Stimulated activated memory B cell treated with anti-CD40 and anti-IgM and Interleukin-4, amounts not matched to agents 10 μg/mL and 1 μg/mL and 100 μg/mL, for 72 hours (primary cell): Measurements from ENCODE around the gene LRRC36.

Experiments used
- ATAC-seq: fragments of 150-1000 bp; cut with Tn5 transposase; 2 replicates; pipeline ENCODE4 v1.10.0; 2021
- H3K27ac Mint-ChIP-seq: one replicate; pipeline ENCODE4 v1.8.0; 2022; ENCODE audit warnings: mild to moderate bottlenecking, mixed read lengths
- H3K27me3 Mint-ChIP-seq: one replicate; pipeline ENCODE4 v1.8.0; 2022; ENCODE audit warnings: mixed read lengths
- H3K36me3 Mint-ChIP-seq: one replicate; pipeline ENCODE4 v1.8.0; 2022; ENCODE audit warnings: mixed read lengths
- H3K4me1 Mint-ChIP-seq: one replicate; pipeline ENCODE4 v1.8.0; 2022; ENCODE audit warnings: mixed read lengths
- H3K4me3 Mint-ChIP-seq: one replicate; pipeline ENCODE4 v1.8.0; 2022; ENCODE audit warnings: mild to moderate bottlenecking, moderate library complexity, mixed read lengths
- H3K9me3 Mint-ChIP-seq: one replicate; pipeline ENCODE4 v1.8.0; 2022; ENCODE audit warnings: mixed read lengths

The LRRC36 gene

DNA sequence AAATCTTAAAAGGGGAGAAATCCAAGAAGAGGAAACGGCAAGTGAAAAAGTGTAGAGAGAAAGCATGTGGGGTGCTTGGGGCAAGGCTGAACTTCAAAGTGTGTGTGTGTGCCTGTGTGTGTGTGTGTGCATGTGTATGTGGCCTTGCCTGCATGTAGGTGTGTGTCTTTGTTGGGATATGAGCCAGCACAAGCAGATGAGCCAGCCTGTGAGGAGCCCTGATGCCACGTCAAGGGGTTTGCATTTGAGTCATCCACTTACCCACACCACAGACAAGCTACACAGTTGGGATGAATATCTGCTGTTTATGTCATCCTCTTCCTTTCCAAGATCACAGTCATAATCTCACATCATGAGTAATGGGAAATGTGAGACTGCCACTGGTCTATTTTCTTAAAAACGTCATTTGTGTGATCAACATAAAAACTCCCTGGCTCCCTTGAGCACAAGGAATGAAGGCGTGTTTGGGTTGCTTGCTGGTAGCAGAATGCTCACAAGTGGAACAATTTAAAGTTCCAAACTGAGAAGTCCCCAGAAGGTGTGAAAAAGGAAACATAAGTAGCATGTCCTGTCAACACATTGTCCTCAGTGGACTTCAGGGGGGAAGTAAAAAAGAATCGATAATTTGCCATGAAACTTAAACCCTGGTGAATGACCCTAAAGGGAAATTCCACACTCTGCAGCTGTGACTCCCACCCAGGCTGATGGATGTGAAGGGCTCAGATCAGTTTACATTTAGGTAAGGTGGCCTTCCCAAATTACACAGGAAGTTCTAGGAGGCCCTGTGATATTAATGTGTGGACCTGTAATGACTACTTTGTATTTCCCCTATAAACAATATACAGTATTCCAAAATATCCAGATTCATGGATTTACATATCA, 14.8 kb upstream of the LRRC36 start:
- Mint-ChIP-seq H3K36me3 (no peaks in the 10 kb centered on the region), H3K27ac (peak overlapping the region; percentile 3), H3K4me3 (no peak overlapping the region), H3K4me1 (peaks cover 14% of the 10 kb centered on the region), H3K9me3 (no peaks in the 10 kb centered on the region), H3K27me3 (no peaks in the 10 kb centered on the region)
- ATAC-seq: peak; percentile 93

DNA sequence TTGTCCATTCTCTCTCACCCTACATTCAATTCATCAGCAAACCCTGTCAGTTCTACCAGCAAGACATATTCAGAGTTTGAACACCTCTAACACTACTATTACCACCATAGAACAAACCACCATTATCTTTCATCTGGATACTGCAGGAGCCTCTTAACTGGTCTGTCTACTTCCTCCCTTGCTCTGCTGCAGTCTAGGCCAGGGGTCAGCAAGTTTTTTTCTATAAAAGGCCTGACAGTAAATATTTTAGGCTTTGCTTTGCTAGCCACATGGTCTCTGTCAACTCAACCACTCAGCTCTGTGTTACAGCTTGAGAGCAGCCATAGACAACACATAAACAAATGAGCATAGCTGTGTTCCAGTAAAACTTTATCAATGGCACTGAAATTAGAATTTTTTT, 13.9 kb upstream of the LRRC36 start:
- no peak for ATAC-seq
- peak overlapping the region; percentile 3 for H3K27ac Mint-ChIP-seq
- H3K27me3 Mint-ChIP-seq: no peaks in the 10 kb centered on the region
- H3K4me3 Mint-ChIP-seq: no peak overlapping the region
- no peaks in the 10 kb centered on the region for H3K9me3 Mint-ChIP-seq
- H3K4me1 Mint-ChIP-seq: peaks cover 14% of the 10 kb centered on the region
- H3K36me3 Mint-ChIP-seq: no peaks in the 10 kb centered on the region

DNA sequence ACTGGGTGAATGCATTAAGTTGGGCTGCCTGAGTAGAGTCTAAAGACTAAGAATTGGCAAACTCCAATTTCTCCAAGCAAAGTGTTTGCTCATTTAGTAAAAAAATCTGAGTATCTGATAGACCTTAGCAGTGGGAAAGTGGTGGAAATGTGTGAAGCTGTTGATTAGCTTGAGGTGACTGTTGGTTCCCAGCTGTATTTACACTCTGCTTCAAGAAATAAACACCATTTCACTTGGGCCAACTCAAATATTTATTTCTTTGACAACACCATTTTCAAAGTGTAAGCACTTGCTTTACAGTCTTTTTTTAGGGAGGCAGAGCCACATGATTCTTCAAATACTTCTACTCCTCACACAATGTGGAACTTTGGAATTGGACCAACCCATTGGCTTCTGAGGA, 8.8 kb upstream of the LRRC36 start:
- Mint-ChIP-seq H3K4me1 (no peaks in the 10 kb centered on the region), H3K27me3 (peaks cover 15% of the 10 kb centered on the region), H3K36me3 (no peaks in the 10 kb centered on the region), H3K4me3 (no peak overlapping the region), H3K9me3 (no peaks in the 10 kb centered on the region), H3K27ac (no peak overlapping the region)
- no peak for ATAC-seq

DNA sequence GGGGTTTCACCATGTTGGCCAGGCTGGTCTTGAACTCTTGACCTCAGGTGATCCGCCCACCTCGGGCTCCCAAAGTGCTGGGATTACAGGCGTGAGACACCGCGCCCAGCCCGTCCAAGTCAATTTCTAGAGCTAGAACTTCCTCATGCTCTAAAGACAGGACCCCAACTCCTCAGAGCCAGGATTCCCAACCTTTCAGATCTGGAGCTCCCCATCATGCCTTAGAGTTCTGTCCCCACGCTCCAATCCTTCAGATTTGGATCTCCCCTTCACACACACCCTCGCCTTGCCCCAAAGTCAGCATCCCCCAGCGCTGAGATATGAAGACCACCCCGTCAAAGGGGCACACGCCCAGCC, 522 bp upstream of the LRRC36 start:
- H3K27me3 Mint-ChIP-seq: peaks cover 12% of the 10 kb centered on the region
- H3K4me1 Mint-ChIP-seq: peaks cover 37% of the 10 kb centered on the region
- no peak for ATAC-seq
- H3K4me3 Mint-ChIP-seq: peak overlapping the region; percentile 72
- peak overlapping the region; percentile 65 for H3K27ac Mint-ChIP-seq
- no peaks in the 10 kb centered on the region for H3K36me3 Mint-ChIP-seq
- peaks cover 3% of the 10 kb centered on the region for H3K9me3 Mint-ChIP-seq

DNA sequence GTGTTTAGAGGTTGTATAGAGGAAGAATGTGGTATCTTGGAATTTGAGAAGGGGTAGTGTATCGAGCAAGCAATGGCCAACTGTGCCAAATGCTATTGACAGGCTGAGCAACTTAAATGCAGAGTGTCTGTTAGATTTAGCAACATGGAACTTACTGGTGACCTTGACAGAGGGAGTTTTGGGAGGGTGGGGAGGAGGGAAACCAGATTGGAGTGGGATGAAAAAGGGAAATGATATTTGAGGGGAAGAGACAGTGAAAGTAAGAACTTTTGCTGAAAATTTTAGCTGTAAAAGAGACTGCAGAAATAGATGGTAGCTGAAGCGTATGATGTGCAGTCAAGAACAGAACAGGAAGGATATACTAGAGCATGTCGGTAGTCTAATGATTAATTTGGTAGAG, 1.1 kb downstream of the LRRC36 start:
- Mint-ChIP-seq H3K27ac (no peak overlapping the region), H3K4me1 (peaks cover 37% of the 10 kb centered on the region), H3K9me3 (peaks cover 3% of the 10 kb centered on the region), H3K36me3 (no peaks in the 10 kb centered on the region), H3K27me3 (peaks cover 12% of the 10 kb centered on the region), H3K4me3 (no peak overlapping the region)
- ATAC-seq: no peak

DNA sequence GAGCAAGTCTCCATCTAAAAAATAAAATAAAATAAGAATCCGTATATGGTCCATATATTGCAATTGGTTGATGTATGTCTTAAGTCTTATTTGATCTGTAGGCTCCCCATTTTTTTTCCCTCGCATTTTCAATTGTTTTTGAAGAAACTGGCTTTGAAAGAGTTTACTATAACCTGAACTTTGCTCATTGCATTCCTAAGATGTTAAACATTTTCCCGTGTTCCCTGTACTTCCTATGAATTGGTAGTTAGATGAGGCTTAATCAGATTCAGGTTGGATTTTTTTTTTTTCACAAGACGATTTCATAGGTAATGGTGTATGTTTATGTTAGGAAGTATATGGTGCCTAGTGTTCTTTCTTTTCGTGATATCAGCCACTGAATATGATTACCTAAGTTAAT, 3.3 kb downstream of the LRRC36 start:
- H3K9me3 Mint-ChIP-seq: peaks cover 6% of the 10 kb centered on the region
- H3K4me3 Mint-ChIP-seq: no peak overlapping the region
- no peak overlapping the region for H3K27ac Mint-ChIP-seq
- H3K36me3 Mint-ChIP-seq: no peaks in the 10 kb centered on the region
- ATAC-seq: no peak
- peaks cover 12% of the 10 kb centered on the region for H3K27me3 Mint-ChIP-seq
- H3K4me1 Mint-ChIP-seq: peaks cover 29% of the 10 kb centered on the region

DNA sequence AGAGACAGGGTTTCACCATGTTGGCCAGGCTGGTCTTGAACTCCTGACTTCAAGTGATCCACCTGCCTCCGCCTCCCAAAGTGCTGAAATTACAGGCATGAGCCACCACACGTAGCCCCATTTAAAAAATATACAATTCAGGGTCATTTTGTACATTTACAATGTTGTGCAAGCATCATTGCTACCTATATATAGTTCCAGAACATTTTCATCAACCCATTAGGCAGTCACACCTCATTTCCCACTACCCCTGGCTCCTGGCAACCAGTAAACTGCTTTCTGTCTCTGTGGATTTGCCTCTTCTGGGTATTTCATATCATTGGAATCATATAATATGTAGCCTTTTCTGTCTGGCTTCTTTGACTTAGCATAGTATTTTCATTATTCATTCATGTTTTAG, 6.7 kb downstream of the LRRC36 start:
- H3K27me3 Mint-ChIP-seq: no peaks in the 10 kb centered on the region
- no peaks in the 10 kb centered on the region for H3K4me1 Mint-ChIP-seq
- ATAC-seq: no peak
- H3K27ac Mint-ChIP-seq: no peak overlapping the region
- H3K4me3 Mint-ChIP-seq: no peak overlapping the region
- no peaks in the 10 kb centered on the region for H3K36me3 Mint-ChIP-seq
- peaks cover 6% of the 10 kb centered on the region for H3K9me3 Mint-ChIP-seq

DNA sequence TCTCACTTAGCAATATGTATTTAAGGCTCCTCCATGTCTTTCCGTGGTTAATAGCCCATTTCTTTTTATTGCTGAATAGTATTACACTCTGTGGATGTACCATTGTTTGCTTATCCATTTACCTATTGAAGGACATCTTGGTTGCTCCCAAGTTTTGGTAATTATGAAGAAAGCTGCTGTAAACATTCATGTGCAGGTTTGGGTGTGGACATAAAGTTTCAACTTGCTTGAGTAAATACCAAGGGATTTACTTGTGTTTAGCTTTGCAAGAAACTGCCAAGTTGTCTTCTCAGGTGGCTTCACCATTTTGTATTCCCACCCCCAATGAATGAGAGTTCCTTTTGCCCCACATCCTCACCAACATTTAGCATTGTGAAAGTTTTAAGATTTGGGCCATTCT, 9.5 kb downstream of the LRRC36 start:
- Mint-ChIP-seq H3K4me3 (no peak overlapping the region), H3K27me3 (no peaks in the 10 kb centered on the region), H3K36me3 (no peaks in the 10 kb centered on the region), H3K27ac (no peak overlapping the region), H3K4me1 (no peaks in the 10 kb centered on the region), H3K9me3 (peaks cover 3% of the 10 kb centered on the region)
- ATAC-seq: no peak

DNA sequence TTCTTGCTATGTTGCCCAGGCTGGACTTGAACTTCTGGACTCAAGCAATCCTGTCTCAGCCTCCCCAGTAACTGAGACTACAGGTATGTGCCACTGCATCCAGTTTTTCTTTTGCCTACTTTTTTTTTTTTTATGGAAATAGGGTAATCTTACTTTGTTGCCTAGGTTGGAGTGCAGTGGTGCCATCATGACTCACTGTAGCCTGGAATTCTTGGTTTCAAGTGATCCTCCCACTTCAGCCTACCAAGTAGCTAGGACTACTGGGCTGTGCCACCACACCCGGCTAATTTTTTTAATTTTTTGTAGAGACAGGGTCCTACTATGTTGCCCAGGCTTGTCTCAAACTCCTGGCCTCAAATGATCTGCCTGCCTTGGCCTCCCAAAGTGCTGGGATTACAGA, 10.0 kb downstream of the LRRC36 start:
- Mint-ChIP-seq H3K9me3 (peaks cover 3% of the 10 kb centered on the region), H3K4me1 (no peaks in the 10 kb centered on the region), H3K4me3 (no peak overlapping the region), H3K36me3 (no peaks in the 10 kb centered on the region), H3K27ac (no peak overlapping the region), H3K27me3 (no peaks in the 10 kb centered on the region)
- no peak for ATAC-seq

DNA sequence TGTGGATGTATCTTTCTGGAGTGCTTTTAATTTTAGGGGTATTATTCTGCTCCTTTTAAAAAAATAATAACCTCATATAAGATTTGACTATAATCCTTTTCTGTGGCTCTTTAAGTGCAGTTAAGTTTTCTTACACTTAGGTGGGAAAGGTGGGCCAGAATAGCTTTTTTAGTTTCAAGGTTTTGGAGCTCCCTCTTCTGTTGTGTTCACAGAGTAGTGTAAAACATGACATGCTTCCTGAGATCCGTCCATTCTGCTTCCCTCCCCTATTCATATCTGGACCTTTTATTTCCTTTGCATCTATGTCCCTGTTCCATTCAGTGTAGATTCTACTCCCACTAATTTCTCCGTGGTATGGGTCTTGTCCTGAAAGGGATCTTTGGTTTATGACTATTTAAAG, 12.8 kb downstream of the LRRC36 start:
- no peak for ATAC-seq
- H3K27ac Mint-ChIP-seq: no peak overlapping the region
- H3K4me3 Mint-ChIP-seq: no peak overlapping the region
- H3K4me1 Mint-ChIP-seq: no peaks in the 10 kb centered on the region
- H3K9me3 Mint-ChIP-seq: peaks cover 3% of the 10 kb centered on the region
- H3K27me3 Mint-ChIP-seq: no peaks in the 10 kb centered on the region
- no peaks in the 10 kb centered on the region for H3K36me3 Mint-ChIP-seq

DNA sequence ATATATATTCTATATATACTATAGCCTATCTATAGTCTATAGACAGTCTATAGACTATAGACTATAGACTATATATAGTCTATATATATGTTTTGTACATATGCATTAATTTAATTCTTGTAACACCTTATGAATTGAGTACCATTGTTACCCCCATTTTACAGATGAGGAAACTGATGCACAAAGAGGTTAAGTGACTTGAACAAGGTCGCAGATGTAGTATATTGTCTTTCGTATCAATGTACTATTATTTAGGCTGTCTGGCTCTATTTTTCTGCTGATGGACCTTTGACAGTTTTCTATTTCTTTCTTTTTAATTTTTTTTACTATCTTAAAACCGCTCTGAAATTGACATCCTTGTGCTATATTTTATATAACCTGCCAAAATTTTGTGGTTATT, 14.6 kb downstream of the LRRC36 start:
- no peaks in the 10 kb centered on the region for H3K9me3 Mint-ChIP-seq

DNA sequence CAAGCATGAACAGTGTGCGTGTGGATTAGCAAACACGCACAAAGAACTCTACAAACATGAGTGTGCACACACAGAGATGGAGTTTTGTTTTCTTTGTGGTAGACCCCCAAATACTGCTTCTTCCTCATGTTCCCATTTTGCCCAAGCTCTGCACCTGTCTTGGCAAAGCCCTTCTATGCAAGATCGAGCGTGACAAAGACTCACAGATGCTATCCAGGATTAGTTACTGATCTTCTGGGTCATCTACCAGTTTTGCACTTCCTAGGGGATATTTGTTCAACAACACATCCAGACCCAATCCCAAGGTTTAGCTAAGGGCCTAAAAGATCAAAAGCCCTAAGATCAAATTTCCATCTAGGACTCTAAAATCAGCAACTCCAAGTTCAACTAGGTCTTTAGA, 16.0 kb downstream of the LRRC36 start:
- Mint-ChIP-seq H3K27me3 (no peaks in the 10 kb centered on the region), H3K4me3 (no peak overlapping the region), H3K36me3 (no peaks in the 10 kb centered on the region), H3K9me3 (no peaks in the 10 kb centered on the region), H3K27ac (no peak overlapping the region), H3K4me1 (no peaks in the 10 kb centered on the region)
- no peak for ATAC-seq

More for the DNA sequence above, 14.6 kb downstream of the LRRC36 start:
- no peak overlapping the region for H3K4me3 Mint-ChIP-seq
- H3K4me1 Mint-ChIP-seq: no peaks in the 10 kb centered on the region
- no peaks in the 10 kb centered on the region for H3K36me3 Mint-ChIP-seq
- no peak overlapping the region for H3K27ac Mint-ChIP-seq
- no peaks in the 10 kb centered on the region for H3K27me3 Mint-ChIP-seq
- no peak for ATAC-seq

DNA sequence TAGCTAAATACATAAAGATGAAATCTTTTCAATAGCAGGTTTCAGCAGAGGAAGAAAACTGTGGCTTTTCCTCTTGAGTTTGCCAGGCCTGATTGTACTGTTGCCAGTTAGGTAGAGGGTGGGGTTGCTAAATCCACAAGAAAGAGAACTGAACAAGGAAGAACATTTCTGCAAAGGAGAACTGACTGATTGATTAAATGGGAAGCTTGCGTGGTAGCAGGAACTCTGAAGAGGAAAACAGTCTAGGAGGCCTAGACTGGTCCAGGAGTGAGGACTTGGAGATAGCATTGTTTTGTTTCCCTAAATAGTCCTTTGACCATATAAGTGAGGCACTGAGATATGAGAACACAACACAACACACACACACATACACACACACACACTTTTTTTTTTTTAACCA, 18.8 kb downstream of the LRRC36 start:
- no peak overlapping the region for H3K27ac Mint-ChIP-seq
- H3K36me3 Mint-ChIP-seq: no peaks in the 10 kb centered on the region
- H3K9me3 Mint-ChIP-seq: no peaks in the 10 kb centered on the region
- H3K27me3 Mint-ChIP-seq: no peaks in the 10 kb centered on the region
- no peak overlapping the region for H3K4me3 Mint-ChIP-seq
- no peaks in the 10 kb centered on the region for H3K4me1 Mint-ChIP-seq
- no peak for ATAC-seq

DNA sequence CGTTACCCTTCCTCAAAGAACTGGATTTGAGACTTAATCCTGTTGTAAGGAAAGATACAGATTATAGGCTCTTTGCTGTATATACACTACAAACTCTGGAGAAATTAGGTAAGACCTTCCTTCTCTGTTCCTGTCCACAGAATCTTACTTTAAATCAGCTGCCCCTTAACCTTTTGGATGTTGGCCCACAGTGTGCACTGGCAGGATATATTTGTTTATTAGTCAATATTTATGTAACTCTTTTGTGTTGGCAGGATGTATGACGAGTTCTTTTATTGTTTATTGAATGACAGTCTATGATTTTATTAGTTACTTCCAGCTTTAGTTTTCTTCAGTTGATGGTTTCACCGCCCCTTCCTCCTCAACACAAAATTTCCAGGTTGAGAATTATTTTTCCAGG, 19.7 kb downstream of the LRRC36 start:
- Mint-ChIP-seq H3K27me3 (no peaks in the 10 kb centered on the region), H3K4me3 (no peak overlapping the region), H3K36me3 (no peaks in the 10 kb centered on the region), H3K4me1 (no peaks in the 10 kb centered on the region), H3K27ac (no peak overlapping the region), H3K9me3 (no peaks in the 10 kb centered on the region)
- ATAC-seq: no peak

DNA sequence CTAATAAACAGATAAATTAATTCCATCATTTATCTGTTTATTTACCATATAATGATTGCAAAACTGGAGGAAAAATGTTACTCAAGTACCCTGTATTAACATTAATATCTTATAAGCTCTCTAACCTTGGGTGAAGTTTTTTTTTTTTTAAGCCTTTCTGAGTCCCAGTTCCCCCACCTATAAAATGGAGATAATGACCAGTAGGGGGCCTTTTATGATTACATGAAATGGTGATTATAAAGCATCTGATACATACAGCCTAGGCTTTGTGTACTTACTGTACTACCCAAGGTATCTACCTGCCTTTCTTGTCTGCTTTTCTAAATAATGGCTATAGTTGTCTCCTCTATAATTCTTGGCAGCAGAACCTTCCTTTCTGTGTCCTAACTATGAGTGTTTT, 22.6 kb downstream of the LRRC36 start:
- no peak for ATAC-seq
- Mint-ChIP-seq H3K4me3 (no peak overlapping the region), H3K9me3 (no peaks in the 10 kb centered on the region), H3K27ac (no peak overlapping the region), H3K4me1 (no peaks in the 10 kb centered on the region), H3K27me3 (no peaks in the 10 kb centered on the region), H3K36me3 (no peaks in the 10 kb centered on the region)

DNA sequence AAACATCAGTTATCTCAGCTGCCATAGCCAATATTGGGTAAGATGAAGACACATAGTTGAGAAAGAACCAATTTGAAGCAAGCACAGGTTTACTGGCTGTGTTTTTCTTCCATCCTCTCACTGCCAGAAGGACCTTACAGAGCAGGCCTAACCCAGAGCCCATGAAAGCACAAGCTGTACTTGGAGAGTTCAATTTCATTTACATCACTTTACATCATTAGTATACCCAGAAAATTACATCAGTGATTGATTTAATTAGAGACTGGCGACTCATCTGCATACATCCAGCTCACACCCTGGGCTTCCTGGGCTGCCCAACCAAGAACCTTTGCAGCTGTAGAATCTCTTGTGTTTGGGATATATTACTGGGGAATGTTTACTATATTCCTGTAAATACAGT, 23.7 kb downstream of the LRRC36 start:
- Mint-ChIP-seq H3K4me3 (no peak overlapping the region), H3K36me3 (no peaks in the 10 kb centered on the region), H3K4me1 (no peaks in the 10 kb centered on the region), H3K9me3 (no peaks in the 10 kb centered on the region), H3K27me3 (no peaks in the 10 kb centered on the region), H3K27ac (no peak overlapping the region)
- no peak for ATAC-seq
